ENCODE measurements around the gene TRIM67. TPM values are rescaled to one million over a fixed set of nuclear protein-coding genes. Genes with fewer than 3 reads are reported as not detected.

The TRIM67 gene
- total RNA-seq, 1 experiment from 2014 or later, result 0.06 TPM

DNA sequence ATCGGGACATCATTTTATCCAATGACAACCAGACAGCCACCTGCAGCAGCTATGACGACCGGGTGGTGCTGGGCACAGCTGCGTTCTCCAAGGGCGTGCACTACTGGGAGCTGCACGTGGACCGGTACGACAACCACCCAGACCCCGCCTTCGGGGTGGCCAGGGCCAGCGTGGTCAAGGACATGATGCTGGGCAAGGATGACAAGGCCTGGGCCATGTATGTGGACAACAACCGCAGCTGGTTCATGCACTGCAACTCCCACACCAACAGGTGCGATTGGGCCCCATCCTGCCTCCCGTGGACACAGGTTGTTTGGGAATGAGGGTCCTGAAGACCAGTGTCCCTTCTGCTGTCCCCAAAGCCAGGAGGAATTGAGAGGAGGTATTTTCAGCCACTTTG lies 47.1 kb downstream of the TRIM67 start:
- no peak for TF ChIP-seq EZH2 (IDR thresholded peaks at IDR 0.05; ENCODE audit: borderline replicate concordance, low read depth, low read length, poor library complexity, severe bottlenecking)
- TF ChIP-seq, protein P1, sequence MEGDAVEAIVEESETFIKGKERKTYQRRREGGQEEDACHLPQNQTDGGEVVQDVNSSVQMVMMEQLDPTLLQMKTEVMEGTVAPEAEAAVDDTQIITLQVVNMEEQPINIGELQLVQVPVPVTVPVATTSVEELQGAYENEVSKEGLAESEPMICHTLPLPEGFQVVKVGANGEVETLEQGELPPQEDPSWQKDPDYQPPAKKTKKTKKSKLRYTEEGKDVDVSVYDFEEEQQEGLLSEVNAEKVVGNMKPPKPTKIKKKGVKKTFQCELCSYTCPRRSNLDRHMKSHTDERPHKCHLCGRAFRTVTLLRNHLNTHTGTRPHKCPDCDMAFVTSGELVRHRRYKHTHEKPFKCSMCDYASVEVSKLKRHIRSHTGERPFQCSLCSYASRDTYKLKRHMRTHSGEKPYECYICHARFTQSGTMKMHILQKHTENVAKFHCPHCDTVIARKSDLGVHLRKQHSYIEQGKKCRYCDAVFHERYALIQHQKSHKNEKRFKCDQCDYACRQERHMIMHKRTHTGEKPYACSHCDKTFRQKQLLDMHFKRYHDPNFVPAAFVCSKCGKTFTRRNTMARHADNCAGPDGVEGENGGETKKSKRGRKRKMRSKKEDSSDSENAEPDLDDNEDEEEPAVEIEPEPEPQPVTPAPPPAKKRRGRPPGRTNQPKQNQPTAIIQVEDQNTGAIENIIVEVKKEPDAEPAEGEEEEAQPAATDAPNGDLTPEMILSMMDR (conservative IDR thresholded peaks at IDR 0.05; ENCODE audit: low read depth, low read length), result no peak
- H3K9me3 ChIP-seq (ENCODE audit: low read depth, low read length, poor library complexity, severe bottlenecking), result no peaks in the 10 kb centered on the region
- POLR2A ChIA-PET (ENCODE audit: low non-redundant PET), result no interaction called here
- intact Hi-C loops (cut with micrococcal nuclease; ENCODE audit: unreplicated experiment), result no loop called here
- no peak overlapping the region for H3K27ac ChIP-seq (ENCODE audit: low read depth, low read length, poor library complexity, severe bottlenecking)
- CTCF ChIA-PET, result interaction anchor here (0.6 kb wide), 1 partner anchor 290 kb away, joined by 5 read pairs; no protein-coding TSS in a partner anchor
- no peaks in the 10 kb centered on the region for H3K36me3 ChIP-seq (ENCODE audit: insufficient read depth, low read length, poor library complexity, severe bottlenecking)
- H3K27me3 ChIP-seq (replicated peaks; ENCODE audit: insufficient read depth, low read depth, low read length, poor library complexity), result no peaks in the 10 kb centered on the region
- H3K4me3 ChIP-seq (ENCODE audit: low read depth, low read length, poor library complexity, severe bottlenecking), result no peak overlapping the region
- BruUV-seq (replicated peaks), result no TSS peak
- no peaks in the 10 kb centered on the region for H3K4me1 ChIP-seq (ENCODE audit: insufficient read depth, low read length, poor library complexity, severe bottlenecking)
- DNase-seq (ENCODE audit: low spot score), result no peak

- no TSS peak for BruUV-seq (replicated peaks)
- Histone ChIP-seq H3K36me3 (ENCODE audit: insufficient read depth, low read length, poor library complexity, severe bottlenecking) (no peaks in the 10 kb centered on the region), H3K4me3 (ENCODE audit: low read depth, low read length, poor library complexity, severe bottlenecking) (no peak overlapping the region), H3K27me3 (replicated peaks; ENCODE audit: insufficient read depth, low read depth, low read length, poor library complexity) (no peaks in the 10 kb centered on the region), H3K27ac (ENCODE audit: low read depth, low read length, poor library complexity, severe bottlenecking) (no peak overlapping the region), H3K9me3 (ENCODE audit: low read depth, low read length, poor library complexity, severe bottlenecking) (no peaks in the 10 kb centered on the region), H3K4me1 (ENCODE audit: insufficient read depth, low read length, poor library complexity, severe bottlenecking) (no peaks in the 10 kb centered on the region)
- CTCF ChIA-PET, result interaction anchor here (0.6 kb wide), 1 partner anchor 290 kb away, joined by 5 read pairs; no protein-coding TSS in a partner anchor
- intact Hi-C loops (cut with micrococcal nuclease; ENCODE audit: unreplicated experiment), result no loop called here
- no peak for DNase-seq (ENCODE audit: low spot score)
- TF ChIP-seq, protein P1 (conservative IDR thresholded peaks at IDR 0.05; ENCODE audit: low read depth, low read length), result no peak
- no peak for TF ChIP-seq EZH2 (IDR thresholded peaks at IDR 0.05; ENCODE audit: borderline replicate concordance, low read depth, low read length, poor library complexity, severe bottlenecking)
- POLR2A ChIA-PET (ENCODE audit: low non-redundant PET), result no interaction called here
These were observed 47.7 kb downstream of the TRIM67 start for GRCh38 chr1:231209531-231209930.

- no TSS peak for BruUV-seq (replicated peaks)
- Histone ChIP-seq H3K27ac (ENCODE audit: low read depth, low read length, poor library complexity, severe bottlenecking) (no peak overlapping the region), H3K4me1 (ENCODE audit: insufficient read depth, low read length, poor library complexity, severe bottlenecking) (no peaks in the 10 kb centered on the region), H3K4me3 (ENCODE audit: low read depth, low read length, poor library complexity, severe bottlenecking) (no peak overlapping the region), H3K9me3 (ENCODE audit: low read depth, low read length, poor library complexity, severe bottlenecking) (no peaks in the 10 kb centered on the region), H3K27me3 (replicated peaks; ENCODE audit: insufficient read depth, low read depth, low read length, poor library complexity) (no peaks in the 10 kb centered on the region), H3K36me3 (ENCODE audit: insufficient read depth, low read length, poor library complexity, severe bottlenecking) (no peaks in the 10 kb centered on the region)
- intact Hi-C loops (cut with micrococcal nuclease; ENCODE audit: unreplicated experiment), result loop anchor here (2.0 kb wide), 1 partner anchor 567 kb away; the partner anchor contains the start of gene COG2
- DNase-seq (ENCODE audit: low spot score), result no peak
- ChIA-PET CTCF (interaction anchor here (1.7 kb wide), 1 partner anchor 412 kb away, joined by 6 read pairs; no protein-coding TSS in a partner anchor), POLR2A (ENCODE audit: low non-redundant PET) (no interaction called here)
- no peak for TF ChIP-seq EZH2 (IDR thresholded peaks at IDR 0.05; ENCODE audit: borderline replicate concordance, low read depth, low read length, poor library complexity, severe bottlenecking)
- TF ChIP-seq, protein P1 (conservative IDR thresholded peaks at IDR 0.05; ENCODE audit: low read depth, low read length), result no peak
These were observed 48.3 kb downstream of the TRIM67 start for GRCh38 chr1:231210126-231210525.

Data from A673 (cell line).